ENCODE measurements around the gene RAB44. TPM values are rescaled to one million over a fixed set of nuclear protein-coding genes. Genes with fewer than 3 reads are reported as not detected.

The RAB44 gene
- total and polyA plus RNA-seq, 9 of the 15 experiments (the other 6 are each of a cell fraction or from before 2014, with no cell fraction given) = not detected

- TF ChIP-seq FOSL1 (tag; conservative IDR thresholded peaks at IDR 0.05) (peak; percentile 92), RAD51 (IDR thresholded peaks at IDR 0.05; ENCODE audit: borderline replicate concordance, low read depth) (peak; percentile 55), ZNF212 (CRISPR knock-in tag; IDR thresholded peaks at IDR 0.05) (no peak), USF2 (CRISPR knock-in tag; IDR thresholded peaks at IDR 0.05) (peak; percentile 62), ELF4 (CRISPR knock-in tag; IDR thresholded peaks at IDR 0.05) (no peak), USF1 (CRISPR knock-in tag; IDR thresholded peaks at IDR 0.05) (peak; percentile 78), JUND (IDR thresholded peaks at IDR 0.05; ENCODE audit: borderline replicate concordance, low read depth, low read length) (peak; percentile 72), JUND (tag; IDR thresholded peaks at IDR 0.05; ENCODE audit: borderline replicate concordance, low read depth, low read length) (no peak; the same call in 2 of the 3 replicates)
Measured at GRCh38 chr6:36656441-36656840, 41.2 kb upstream of the RAB44 start (continued).

GRCh38 chr6:36657271-36657670 lies 40.4 kb upstream of the RAB44 start:
- Histone ChIP-seq H3K79me2 (ENCODE audit: control insufficient read depth, insufficient read depth, low read length) (no peaks in the 10 kb centered on the region), H3K4me3 (no peak overlapping the region), H3K27ac (ENCODE audit: extremely low read depth, low read depth, low read length) (no peak overlapping the region), H3K9ac (ENCODE audit: insufficient read depth in 1 of 2, low read depth in 2 of 2, low read length in 2 of 2) (no peak overlapping the region), H3K27me3 (ENCODE audit: control insufficient read depth in 2 of 2, insufficient read depth in 2 of 2, low read length in 2 of 2) (peaks cover 37 to 57% of the 10 kb centered on the region in 2 experiments), H3K9me1 (ENCODE audit: control insufficient read depth, insufficient read depth, low read length) (no peaks in the 10 kb centered on the region), H4K20me1 (replicated peaks; ENCODE audit: control insufficient read depth, insufficient read depth, low read length) (no peaks in the 10 kb centered on the region), H3K4me2 (ENCODE audit: insufficient read depth, low read length) (no peak overlapping the region), H3K4me1 (replicated peaks in 1 of 2; ENCODE audit: control insufficient read depth in 2 of 2, insufficient read depth in 2 of 2, low read length in 2 of 2) (peaks cover 7 to 13% of the 10 kb centered on the region in 2 experiments; a peak in 4 of 5 replicates), H2AFZ (ENCODE audit: low read depth, low read length) (no peak overlapping the region), H3K9me3 (replicated peaks; ENCODE audit: control insufficient read depth, insufficient read depth, low read depth, low read length) (no peaks in the 10 kb centered on the region), H3K36me3 (ENCODE audit: control insufficient read depth, insufficient read depth, low read length) (no peaks in the 10 kb centered on the region)
- no peak for DNase-seq (ENCODE audit: extremely low read depth in 1 of 4, low spot score in 3 of 4)
- in situ Hi-C loops (cut with MboI) = no loop called here
- CTCF ChIA-PET (ENCODE audit: low intra/inter-chr PET ratio) = interaction anchor here (0.7 kb wide), 1 partner anchor 497 kb away, joined by 3 read pairs; no protein-coding TSS in a partner anchor
- WGBS (ENCODE audit: insufficient coverage, low coverage, missing lambda C conversion rate) = 0% methylated on average over 1 of the region's 1 CpG
- intact Hi-C loops (cut with micrococcal nuclease) = no loop called here
- POLR2A ChIA-PET = interaction anchor here (1.0 kb wide), 1 partner anchor 15 kb away, joined by 3 read pairs; no protein-coding TSS in a partner anchor
- no peak for ATAC-seq
- no peak for FAIRE-seq
- no TSS peak for BruUV-seq (replicated peaks)
- TF ChIP-seq CBFB (CRISPR knock-in tag; IDR thresholded peaks at IDR 0.05) = no peak
- TF ChIP-seq TAF7 (tag; IDR thresholded peaks at IDR 0.05) = no peak
- no peak for TF ChIP-seq GABPA (tag; conservative IDR thresholded peaks at IDR 0.05; ENCODE audit: low read depth)
- TF ChIP-seq BCLAF1 (IDR thresholded peaks at IDR 0.05; ENCODE audit: borderline replicate concordance in 1 of 2, control insufficient read depth in 1 of 2, low read depth in 2 of 2, low read length in 1 of 2) = no peak
- no peak for TF ChIP-seq NR1H2 (CRISPR knock-in tag; IDR thresholded peaks at IDR 0.05)
- TF ChIP-seq U2AF2 (optimal IDR thresholded peaks at IDR 0.05; ENCODE audit: low read depth, low read length) = no peak
- no peak for TF ChIP-seq BCOR (IDR thresholded peaks at IDR 0.05)
- no peak for TF ChIP-seq CBX8 (IDR thresholded peaks at IDR 0.05; ENCODE audit: borderline replicate concordance, extremely low read depth, low read depth, low read length, poor library complexity, severe bottlenecking)
- TF ChIP-seq RAD21 (CRISPR knock-in tag; conservative IDR thresholded peaks at IDR 0.05 in 1 of 2, IDR thresholded peaks at IDR 0.05 in 1 of 2) = no peak

Measured in K562 (cell line).